IPS DF 4.7 (cell line): Measurements from ENCODE around the gene RPL28.

ENCODE experiments used
- DNase-seq: peaks from one replicate; pipeline ENCODE4 v3.0.0-alpha.2; 2013; ENCODE audit warnings: low spot score; ENCODE audit errors: extremely low read depth

The RPL28 gene

GRCh38 chr19:55373306-55373992 lies 12.3 kb upstream of the RPL28 start:
- no peak for DNase-seq

- no peak for DNase-seq
Measured at GRCh38 chr19:55373993-55374757, 11.6 kb upstream of the RPL28 start.

- no peak for DNase-seq
Measured at GRCh38 chr19:55376241-55376933, 9.3 kb upstream of the RPL28 start, which contains the start of gene TMEM190. Gene TMEM190, plus strand, starts transcription at chr19:55376826. Its CDS starts 28 bp downstream, at chr19:55376854.

- no peak for DNase-seq
Measured at GRCh38 chr19:55377356-55378131, 8.2 kb upstream of the RPL28 start.

- no peak for DNase-seq
Measured at GRCh38 chr19:55379174-55379573, 6.6 kb upstream of the RPL28 start.

GRCh38 chr19:55382013-55382412 lies 3.7 kb upstream of the RPL28 start:
- no peak for DNase-seq

GRCh38 chr19:55382522-55383054 lies 3.1 kb upstream of the RPL28 start:
- DNase-seq, result no peak

- no peak for DNase-seq
Measured at GRCh38 chr19:55383279-55384130, 2.2 kb upstream of the RPL28 start.

GRCh38 chr19:55384131-55384919 lies 1.4 kb upstream of the RPL28 start, which contains the start of gene TMEM238:
Gene TMEM238, minus strand, starts transcription at chr19:55384292. Its CDS starts 33 bp downstream, at chr19:55384259.
- DNase-seq, result no peak

- DNase-seq, result peak; percentile 72
Measured at GRCh38 chr19:55384920-55385723, 610 bp upstream of the RPL28 start.

GRCh38 chr19:55386493-55386971 lies 800 bp downstream of the RPL28 start:
- DNase-seq, result no peak

GRCh38 chr19:55387736-55388497 lies 2.2 kb downstream of the RPL28 start:
- no peak for DNase-seq

- DNase-seq, result no peak
Measured at GRCh38 chr19:55389386-55390317, 3.9 kb downstream of the RPL28 start.

GRCh38 chr19:55390461-55390880 lies 4.7 kb downstream of the RPL28 start:
- no peak for DNase-seq

GRCh38 chr19:55391191-55391670 lies 5.5 kb downstream of the RPL28 start:
- DNase-seq, result no peak
